Right lung (tissue), 5 donors: ENCODE results near the gene VTCN1. TPM values are rescaled to one million over a fixed set of nuclear protein-coding genes. Genes with fewer than 3 reads are reported as not detected.

Source experiments
- DNase-seq, 2 donors: peaks; one replicate each; pipeline ENCODE4 v3.0.0-alpha.2; 2013
- polyA plus RNA-seq, 5 donors: library from polyadenylated mRNA; unstranded; fragments of 120-200 nt; gene quantifications; one replicate each; pipeline versions ENCODE4 v1.2.1 to v1.2.3, GENCODE V29; 2013; ENCODE audit warnings: inconsistent platforms in 1 of 5, low replicate concordance in 1 of 5; ENCODE audit not compliant: insufficient read length in 5 of 5, insufficient read depth in 1 of 5

The VTCN1 gene
- polyA plus RNA-seq, 5 donors, result 0.28 to 0.68 (median 0.54) TPM

DNA sequence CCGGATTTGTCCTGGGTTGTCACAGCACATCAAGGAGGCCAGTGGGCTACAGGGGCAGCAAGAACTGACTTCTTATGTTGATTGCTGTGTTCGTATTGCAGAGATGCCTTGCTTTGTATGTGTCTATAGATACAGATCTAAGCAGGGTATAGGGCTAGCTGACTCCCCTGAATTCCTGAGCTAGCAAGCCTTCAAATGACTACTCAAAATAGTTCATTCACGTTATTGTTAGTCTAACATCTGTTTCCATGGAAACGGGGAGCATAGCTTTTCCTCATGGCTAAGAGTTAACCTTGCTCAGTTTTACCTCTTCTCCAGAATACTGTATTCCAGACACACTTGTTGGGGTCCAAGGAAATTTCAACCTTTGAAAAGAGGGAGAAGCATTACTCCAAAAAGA is 113.3 kb downstream of the VTCN1 start:
- no peak for DNase-seq

- DNase-seq, result no peak
These were observed 113.7 kb downstream of the VTCN1 start for GRCh38 chr1:117096951-117097408.

GRCh38 chr1:117094841-117095604 is 115.7 kb downstream of the VTCN1 start:
- no peak for DNase-seq

- DNase-seq, result no peak
These were observed 116.7 kb downstream of the VTCN1 start for GRCh38 chr1:117093870-117094621.

Other genes with a start within 250 kb of the VTCN1 start
- gene CD101, start 209.2 kb downstream of the VTCN1 start, polyA plus RNA-seq, result 1 to 10 TPM; 1.3 to 2.8 (median 1.7) TPM
- gene TTF2, start 150.6 kb downstream of the VTCN1 start, polyA plus RNA-seq, result 10 to 100 TPM; 15.2 to 32.7 (median 26.0) TPM
- gene TRIM45, start 89.2 kb downstream of the VTCN1 start, polyA plus RNA-seq, result 10 to 100 TPM; 13.7 to 18.7 (median 17.8) TPM
- gene MAN1A2, start 156.5 kb upstream of the VTCN1 start, polyA plus RNA-seq, result 10 to 100 TPM; 21.7 to 36.0 (median 33.5) TPM